ENCODE measurements around the gene MUSTN1.

DNA sequence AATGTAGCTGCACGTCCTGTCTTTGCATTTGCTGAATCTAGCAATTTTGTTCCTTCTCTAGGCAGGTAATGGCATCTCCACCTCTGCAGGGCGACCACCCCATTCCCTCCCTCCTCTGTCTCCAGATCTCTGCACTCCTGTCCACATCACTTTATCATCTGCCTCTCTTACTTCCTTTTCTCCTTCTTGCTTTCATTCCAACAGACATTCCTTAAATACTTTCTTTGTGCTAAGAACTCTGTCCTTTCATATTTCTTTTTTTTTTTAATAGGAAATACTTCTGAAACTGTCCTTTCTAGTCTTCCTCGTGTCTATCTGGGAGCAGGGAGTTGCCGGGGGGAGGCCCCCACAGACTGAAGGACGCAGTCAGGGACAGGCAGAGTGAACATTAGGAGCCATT lies 33.0 kb downstream of the MUSTN1 start:
- TF ChIP-seq, protein P1, sequence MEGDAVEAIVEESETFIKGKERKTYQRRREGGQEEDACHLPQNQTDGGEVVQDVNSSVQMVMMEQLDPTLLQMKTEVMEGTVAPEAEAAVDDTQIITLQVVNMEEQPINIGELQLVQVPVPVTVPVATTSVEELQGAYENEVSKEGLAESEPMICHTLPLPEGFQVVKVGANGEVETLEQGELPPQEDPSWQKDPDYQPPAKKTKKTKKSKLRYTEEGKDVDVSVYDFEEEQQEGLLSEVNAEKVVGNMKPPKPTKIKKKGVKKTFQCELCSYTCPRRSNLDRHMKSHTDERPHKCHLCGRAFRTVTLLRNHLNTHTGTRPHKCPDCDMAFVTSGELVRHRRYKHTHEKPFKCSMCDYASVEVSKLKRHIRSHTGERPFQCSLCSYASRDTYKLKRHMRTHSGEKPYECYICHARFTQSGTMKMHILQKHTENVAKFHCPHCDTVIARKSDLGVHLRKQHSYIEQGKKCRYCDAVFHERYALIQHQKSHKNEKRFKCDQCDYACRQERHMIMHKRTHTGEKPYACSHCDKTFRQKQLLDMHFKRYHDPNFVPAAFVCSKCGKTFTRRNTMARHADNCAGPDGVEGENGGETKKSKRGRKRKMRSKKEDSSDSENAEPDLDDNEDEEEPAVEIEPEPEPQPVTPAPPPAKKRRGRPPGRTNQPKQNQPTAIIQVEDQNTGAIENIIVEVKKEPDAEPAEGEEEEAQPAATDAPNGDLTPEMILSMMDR (IDR thresholded peaks at IDR 0.05): no peak
- no peak for TF ChIP-seq POLR2A (IDR thresholded peaks at IDR 0.05)
